K562 (cell line): ENCODE results near the gene GOLGA2. TPM values are rescaled to one million over a fixed set of nuclear protein-coding genes. Genes with fewer than 3 reads are reported as not detected.

Source experiments
- ATAC-seq: fragments of 200-7000 bp; cut with Tn5 transposase; 3 replicates; pipeline ENCODE4 v1.9.1; 2020; ENCODE audit warnings: moderate library complexity
- BruUV-seq: library from RNA; stranded (reverse); fragments of 400-500 nt; replicated peaks from 2 replicates; lab custom pipeline; 2021; lab: Mats Ljungman, UMichigan
- CTCF ChIA-PET: fragments of 300-600 bp; formaldehyde crosslinking; extraction: SDS; loops from one replicate; lab custom pipeline; 2021; ENCODE audit warnings: low intra/inter-chr PET ratio; lab: Yijun Ruan, JAX
- POLR2A ChIA-PET: fragments of 300-600, 350-650 bp; sonication (Branson Sonifier 250); formaldehyde crosslinking; extraction: SDS; loops from one replicate; lab custom pipeline; 2021; ENCODE audit warnings: antibody characterized with exemption, inconsistent platforms; lab: Yijun Ruan, JAX
- DNase-seq, 4 experiments: peaks; one replicate each; pipeline versions ENCODE4 v3.0.0 to v3.0.0-alpha.2; 2011 to 2018; ENCODE audit warnings: low spot score in 3 of 4, mixed read lengths in 3 of 4; ENCODE audit errors: extremely low read depth in 1 of 4
- FAIRE-seq: peaks from 2 replicates; lab custom pipeline; 2011; peaks lifted over from hg19 to GRCh38; lab: Jason Lieb, UNC
- H2AFZ ChIP-seq: 2 replicates; pipeline ENCODE4 v1.6.0; 2011; ENCODE audit warnings: low read depth, low read length, control low read depth, inconsistent platforms
- H3K27ac ChIP-seq: fragments of 200-600 bp; 3 replicates; pipeline ENCODE4 v1.8.0; 2011; ENCODE audit warnings: low read depth, mild to moderate bottlenecking, control low read depth, inconsistent platforms, low read length, moderate library complexity, mixed read lengths; ENCODE audit errors: extremely low read depth
- H3K27me3 ChIP-seq, 2 experiments: fragments of 300-600 bp in 1 of 2; 2 replicates in 1 of 2; 3 replicates in 1 of 2; pipeline versions ENCODE4 v1.6.0 to v1.8.0; 2011; ENCODE audit warnings: inconsistent platforms in 2 of 2, low read length in 2 of 2, mild to moderate bottlenecking in 1 of 2, mixed read lengths in 1 of 2, moderate library complexity in 1 of 2; ENCODE audit not compliant: control insufficient read depth in 2 of 2, insufficient read depth in 2 of 2
- H3K36me3 ChIP-seq: fragments of 300-600 bp; 3 replicates; pipeline ENCODE4 v1.8.0; 2011; ENCODE audit warnings: mild to moderate bottlenecking, low read length, inconsistent platforms; ENCODE audit not compliant: control insufficient read depth, insufficient read depth
- H3K4me1 ChIP-seq, 2 experiments: fragments of 200-600 bp in 1 of 2; replicated peaks in 1 of 2; 2 replicates in 1 of 2; 3 replicates in 1 of 2; pipeline versions ENCODE4 v1.5.1 to v1.8.0; 2011; ENCODE audit warnings: inconsistent platforms in 2 of 2, low read length in 2 of 2, mild to moderate bottlenecking in 1 of 2, mixed read lengths in 1 of 2, moderate library complexity in 1 of 2; ENCODE audit not compliant: control insufficient read depth in 2 of 2, insufficient read depth in 2 of 2
- H3K4me2 ChIP-seq: 2 replicates; pipeline ENCODE4 v1.6.1; 2011; ENCODE audit warnings: low read length, control low read depth, inconsistent platforms, mixed read lengths; ENCODE audit not compliant: insufficient read depth
- H3K4me3 ChIP-seq: fragments of 200-600 bp; sonication (generic), shearing (Covaris generic); 2 replicates; pipeline ENCODE4 v1.5.1; 2016; ENCODE audit warnings: control low read depth, inconsistent platforms
- H3K79me2 ChIP-seq: fragments of 200-600 bp; 3 replicates; pipeline ENCODE4 v1.8.0; 2011; ENCODE audit warnings: low read length, inconsistent platforms; ENCODE audit not compliant: control insufficient read depth, insufficient read depth
- H3K9ac ChIP-seq, 2 experiments: 2 replicates each; pipeline versions ENCODE4 v1.6.0 to v1.6.1; 2011; ENCODE audit warnings: low read depth in 2 of 2, low read length in 2 of 2, control low read depth in 1 of 2, inconsistent platforms in 1 of 2, mild to moderate bottlenecking in 1 of 2, mixed read lengths in 1 of 2; ENCODE audit not compliant: insufficient read depth in 1 of 2
- H3K9me1 ChIP-seq: one replicate; pipeline ENCODE4 v1.6.0; 2011; ENCODE audit warnings: inconsistent platforms, mild to moderate bottlenecking, low read length, moderate library complexity; ENCODE audit not compliant: control insufficient read depth, insufficient read depth
- H3K9me3 ChIP-seq: replicated peaks from 2 replicates; pipeline ENCODE4 v1.5.1; 2011; ENCODE audit warnings: low read depth, low read length, inconsistent platforms; ENCODE audit not compliant: control insufficient read depth, insufficient read depth
- H4K20me1 ChIP-seq: replicated peaks from 2 replicates; pipeline ENCODE4 v1.6.1; 2011; ENCODE audit warnings: low read length, inconsistent platforms, mixed read lengths; ENCODE audit not compliant: control insufficient read depth, insufficient read depth
- ATF3 ChIP-seq, 2 experiments: fragments of 450-650 bp in 1 of 2; sonication (generic) in 1 of 2; formaldehyde crosslinking in 1 of 2; IDR thresholded peaks in 1 of 2; conservative IDR thresholded peaks in 1 of 2; 2 replicates each; pipeline versions ENCODE4 v1.6.1 to v1.8.1; 2016 to 2023; ENCODE audit warnings: mild to moderate bottlenecking in 2 of 2, moderate library complexity in 2 of 2, inconsistent platforms in 1 of 2, missing genetic modification reagents in 1 of 2
- CBFB ChIP-seq: sonication (generic); formaldehyde crosslinking; IDR thresholded peaks from 2 replicates; pipeline ENCODE4 v1.4.0; 2020; ENCODE audit warnings: mild to moderate bottlenecking, missing genetic modification reagents
- GABPB2 ChIP-seq: fragments of 250-450 bp; sonication (Bioruptor Pico); conservative IDR thresholded peaks from 2 replicates; pipeline ENCODE4 v1.5.1; 2021; ENCODE audit warnings: mild to moderate bottlenecking
- KDM1A ChIP-seq, 2 experiments: fragments of 450-650 bp; IDR thresholded peaks; 2 replicates each; pipeline ENCODE4 v1.6.1; 2016; ENCODE audit warnings: mild to moderate bottlenecking in 2 of 2
- MITF ChIP-seq: IDR thresholded peaks from 2 replicates; pipeline ENCODE4 v1.6.1; 2014; ENCODE audit warnings: antibody characterized with exemption
- MLLT1 ChIP-seq, 2 experiments: fragments of 450-650 bp; IDR thresholded peaks; 2 replicates each; pipeline ENCODE4 v1.6.1; 2016
- NCOA2 ChIP-seq, 2 experiments: fragments of 450-650 bp; IDR thresholded peaks; 2 replicates each; pipeline ENCODE4 v1.6.1; 2018; ENCODE audit warnings: mild to moderate bottlenecking in 2 of 2, moderate library complexity in 1 of 2; ENCODE audit not compliant: partially characterized antibody in 2 of 2
- PHB ChIP-seq: fragments of 250-450 bp; sonication (Bioruptor Pico); IDR thresholded peaks from 2 replicates; pipeline ENCODE4 v1.5.0; 2021
- SRSF3 ChIP-seq: fragments of 200-400 bp; formaldehyde crosslinking; IDR thresholded peaks from 2 replicates; pipeline ENCODE4 v1.6.1; 2016; ENCODE audit warnings: mild to moderate bottlenecking, low read length, moderate library complexity; ENCODE audit not compliant: insufficient read depth
- ZBTB26 ChIP-seq: fragments of 450-650 bp; formaldehyde crosslinking; IDR thresholded peaks from 2 replicates; pipeline ENCODE4 v1.4.0; 2022; ENCODE audit warnings: missing genetic modification characterization
- ZNF143 ChIP-seq: sonication (generic); formaldehyde crosslinking; IDR thresholded peaks from 2 replicates; pipeline ENCODE4 v1.9.0; 2022; ENCODE audit warnings: mild to moderate bottlenecking, missing genetic modification reagents
- ZNF445 ChIP-seq: fragments of 250-450 bp; sonication (Bioruptor Pico); IDR thresholded peaks from 2 replicates; pipeline ENCODE4 v1.4.0; 2020; ENCODE audit warnings: low read depth, mild to moderate bottlenecking, moderate library complexity
- ZNF740 ChIP-seq, 3 experiments: fragments of 200-800 bp in 1 of 3; sonication (Bioruptor generic) in 1 of 3; sonication (generic) in 1 of 3; formaldehyde crosslinking in 1 of 3; IDR thresholded peaks; 2 replicates each; pipeline versions ENCODE4 v1.6.1 to v1.8.0; 2016 to 2022; ENCODE audit warnings: mild to moderate bottlenecking in 2 of 3, missing compliant biosample characterization in 2 of 3, missing genetic modification characterization in 2 of 3, missing genetic modification reagents in 1 of 3
- WGBS: fragments of 100-300 bp; shearing (Covaris generic); methylation state at CpG from one replicate; pipeline ENCODE4 v1.1.6; 2016; ENCODE audit warnings: low coverage, mixed read lengths; ENCODE audit not compliant: insufficient coverage; ENCODE audit errors: missing lambda C conversion rate; 5-methylcytosine and 5-hydroxymethylcytosine counted together
- in situ Hi-C: fragments of 300-500 bp; cut with MboI; formaldehyde crosslinking; loops from 4 replicates; pipeline ENCODE4 v1.15.0; 2018; ENCODE audit warnings: inconsistent platforms, mixed read lengths
- intact Hi-C: fragments of 100-400 bp; cut with micrococcal nuclease; formaldehyde crosslinking; loops from 2 replicates; pipeline ENCODE4 v1.14.2; 2022
- polyA plus RNA-seq, 8 experiments: library from polyadenylated mRNA; depleted of rRNA in 4 of 8; stranded (reverse) in 5 of 8; unstranded in 3 of 8; fragments of >200 nt; fragmentation: Nextera tagmentation in 2 of 8; fragmentation: Illumina TruSeq in 1 of 8; extraction: Ambion mirVana in 2 of 8; extraction: Trizol in 1 of 8; gene quantifications; 2 replicates each; pipeline versions ENCODE4 v1.2.1 to v1.2.3, GENCODE V29; 2011 to 2014; ENCODE audit warnings: inconsistent platforms in 1 of 8, missing spikeins in 1 of 8
- total RNA-seq, 7 experiments: library from RNA; depleted of rRNA in 6 of 7; stranded (reverse); fragments of >200 nt in 6 of 7; fragmentation: Illumina TruSeq in 2 of 7; extraction: Trizol in 2 of 7; gene quantifications; 2 replicates each; pipeline versions ENCODE4 v1.2.1 to v1.2.3, GENCODE V29; 2011 to 2021; ENCODE audit warnings: low replicate concordance in 1 of 7

Gene GOLGA2
- total and polyA plus RNA-seq, 9 of the 15 experiments (the other 6 are each of a cell fraction or from before 2014, with no cell fraction given), result 15.7 to 138 (median 76.0) TPM

GRCh38 chr9:128254855-128255759 is 20.7 kb downstream of the GOLGA2 start:
- peak overlapping the region; percentile 52 for H2AFZ ChIP-seq
- H3K4me2 ChIP-seq, result peak overlapping the region; percentile 56
- ChIA-PET CTCF (interaction anchor here (0.6 to 0.7 kb wide), 2 partner anchors 8 to 1422 kb away, joined by 3 to 4 read pairs; no protein-coding TSS in a partner anchor), POLR2A (interaction anchor here (0.6 to 4.1 kb wide), 15 partner anchors 7 to 1423 kb away, joined by 3 to 37 read pairs (median 4); partner anchors contain the start of genes GOLGA2 and SWI5)
- peak; percentile 73 for ATAC-seq
- H3K79me2 ChIP-seq, result peaks cover 29% of the 10 kb centered on the region; the same call in 2 of the 3 replicates
- H3K27me3 ChIP-seq, result no peaks in the 10 kb centered on the region
- H3K4me3 ChIP-seq, result peak overlapping the region; percentile 10; the same call in 1 of the 2 replicates
- FAIRE-seq, result peak; percentile 63
- peak; percentile 92 to 94 (median 92) for DNase-seq
- H3K4me1 ChIP-seq, result peaks cover 45 to 73% of the 10 kb centered on the region in 2 experiments
- H3K9me3 ChIP-seq, result no peaks in the 10 kb centered on the region
- H3K27ac ChIP-seq, result peak overlapping the region; percentile 50
- peaks cover 5% of the 10 kb centered on the region; the same call in 1 of the 2 replicates for H4K20me1 ChIP-seq
- 45% methylated on average over 17 of the region's 18 CpGs for WGBS
- H3K36me3 ChIP-seq, result peaks cover 61% of the 10 kb centered on the region; the same call in 2 of the 3 replicates
- no peaks in the 10 kb centered on the region for H3K9me1 ChIP-seq
- intact Hi-C loops (no loop called here), in situ Hi-C loops (no loop called here)
- H3K9ac ChIP-seq, result peak overlapping the region; percentile 54 to 96
- no TSS peak for BruUV-seq
- TF ChIP-seq GABPB2 (CRISPR knock-in tag) (no peak), PHB (CRISPR knock-in tag) (no peak), MITF (no peak), ZBTB26 (CRISPR knock-in tag) (0 out of 2 replicates have a peak, but pooled peaks have one; percentile 42), ATF3 (IDR thresholded peaks at IDR 0.05) (no peak), ATF3 (CRISPR knock-in tag; conservative IDR thresholded peaks at IDR 0.05) (no peak), ZNF143 (CRISPR knock-in tag) (no peak), MLLT1 (IDR thresholded peaks at IDR 0.05) (no peak), NCOA2 (IDR thresholded peaks at IDR 0.05; ENCODE audit: partially characterized antibody in 2 of 2) (no peak), KDM1A (IDR thresholded peaks at IDR 0.05) (no peak), ZNF445 (CRISPR knock-in tag) (no peak), ZNF740 (CRISPR knock-in tag; IDR thresholded peaks at IDR 0.05) (no peak), ZNF740 (tag; IDR thresholded peaks at IDR 0.05) (no peak), CBFB (CRISPR knock-in tag) (no peak), SRSF3 (no peak)
